GM18858 (cell line): ENCODE data around the gene ZNF385A.

Source experiments
- ATAC-seq: cut with Tn5 transposase; IDR thresholded peaks from one replicate; pipeline ENCODE4 v1.9.1; 2021; ENCODE audit not compliant: unreplicated experiment

ZNF385A gene

GRCh38 chr12:54393743-54394142 lies 9.2 kb upstream of the ZNF385A start:
- ATAC-seq: no peak

- ATAC-seq: no peak
These were observed 8.7 kb upstream of the ZNF385A start for GRCh38 chr12:54393207-54393609.

DNA sequence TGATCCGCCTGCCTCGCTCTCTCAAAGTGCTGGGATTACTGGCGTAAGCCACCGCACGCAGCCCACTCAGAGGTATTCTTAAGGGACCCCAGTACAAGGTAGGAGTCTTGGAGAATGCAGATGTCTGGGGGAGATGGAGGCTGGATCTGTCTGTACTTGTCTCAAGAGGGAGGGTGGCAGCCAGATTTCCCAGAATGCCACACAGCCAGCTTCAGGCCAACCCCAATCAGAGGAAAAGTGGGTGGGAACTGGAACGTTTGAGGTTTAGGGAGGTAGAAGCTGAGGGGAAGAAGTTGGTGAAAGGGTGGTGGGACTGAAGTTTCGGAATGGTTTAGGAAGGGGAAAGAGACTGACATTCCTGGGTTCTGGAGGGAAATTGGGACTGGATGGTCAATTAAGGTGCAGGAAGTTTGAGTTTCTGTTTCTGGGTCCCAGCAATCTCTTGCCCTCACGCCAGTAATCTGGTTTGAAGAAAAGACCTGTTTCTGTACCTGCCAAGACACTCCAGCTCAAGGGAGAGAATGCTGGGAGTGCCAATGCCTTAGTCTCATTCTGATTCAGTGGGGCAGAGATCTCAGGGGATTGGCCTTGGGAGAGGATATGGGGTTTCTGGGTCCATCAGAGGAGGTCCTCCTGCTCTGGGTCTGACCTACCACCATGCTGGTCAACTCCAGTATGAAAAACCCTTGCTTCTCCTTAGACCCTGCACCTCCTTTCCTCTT lies 8.1 kb upstream of the ZNF385A start:
- ATAC-seq: no peak

DNA sequence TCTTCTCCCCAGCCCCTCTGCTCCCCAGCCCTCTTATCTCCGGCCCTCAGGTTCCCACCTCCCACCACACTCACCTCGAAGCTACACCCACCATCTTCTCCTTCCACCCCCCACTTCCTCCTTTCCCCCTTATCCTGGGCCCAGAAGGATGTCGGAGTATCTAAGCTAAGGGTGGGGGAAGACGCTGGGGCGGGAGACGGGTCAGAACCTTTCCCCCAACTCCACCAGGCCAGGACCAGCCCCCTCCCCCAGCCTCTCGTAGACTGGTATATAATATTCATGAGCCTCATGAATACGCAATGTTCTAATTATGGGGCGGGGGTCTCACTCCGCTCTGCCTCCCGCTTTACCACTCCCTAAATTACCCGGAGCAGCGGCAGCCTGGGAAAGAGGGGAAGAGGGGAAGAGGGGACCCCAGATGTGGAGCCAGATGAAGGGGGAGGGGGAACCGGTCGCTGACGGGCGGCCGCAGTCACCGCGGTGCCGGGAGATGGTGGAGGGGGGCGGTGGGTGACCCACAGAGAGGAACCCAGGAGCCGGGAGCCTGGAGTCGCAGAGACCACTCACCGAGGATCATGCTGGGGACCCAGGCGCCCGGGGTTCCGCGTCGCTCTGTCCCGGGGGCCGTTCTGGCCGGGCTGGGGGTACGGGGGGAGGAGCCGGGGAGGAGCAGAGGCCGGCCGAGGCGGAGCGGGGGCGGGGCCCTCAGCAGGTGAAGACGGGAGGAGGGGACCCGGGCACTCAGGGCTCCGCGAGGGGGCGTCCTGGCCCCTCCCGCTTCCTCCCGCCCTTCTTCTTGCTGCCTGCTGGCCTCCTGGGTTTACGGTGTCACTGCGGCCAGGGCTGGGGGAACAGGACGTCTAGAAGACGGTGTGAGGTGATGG lies 6.4 kb upstream of the ZNF385A start:
- no peak for ATAC-seq

GRCh38 chr12:54390176-54390667 lies 5.7 kb upstream of the ZNF385A start:
- ATAC-seq: no peak

DNA sequence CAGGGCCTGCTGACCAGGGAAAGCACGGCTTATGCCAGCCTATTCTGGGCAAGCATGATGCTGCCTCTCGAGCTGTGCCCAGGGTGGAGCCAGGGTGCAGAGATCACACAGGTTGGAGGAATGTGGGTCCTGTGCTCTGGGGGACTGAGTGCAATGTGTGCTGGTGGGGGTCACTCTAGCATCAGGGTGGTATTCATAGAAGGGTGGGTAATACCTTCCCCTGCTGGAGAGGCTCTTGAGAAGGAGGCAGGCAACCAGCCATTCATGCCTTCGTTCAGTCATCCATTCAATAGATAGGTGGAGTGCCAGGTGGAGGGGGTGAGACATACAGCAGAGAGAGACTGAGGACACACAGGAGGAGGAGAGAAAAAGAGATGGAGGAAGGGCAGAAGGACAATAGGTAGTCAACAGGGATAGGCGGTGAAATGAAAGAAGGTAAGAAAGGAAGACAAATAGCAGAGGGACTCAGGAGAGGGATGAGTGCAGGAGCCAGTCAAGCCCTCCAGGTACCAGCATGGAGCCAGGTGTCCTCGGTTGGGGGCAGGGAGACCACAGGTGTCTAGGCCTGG lies 5.2 kb upstream of the ZNF385A start:
- no peak for ATAC-seq

DNA sequence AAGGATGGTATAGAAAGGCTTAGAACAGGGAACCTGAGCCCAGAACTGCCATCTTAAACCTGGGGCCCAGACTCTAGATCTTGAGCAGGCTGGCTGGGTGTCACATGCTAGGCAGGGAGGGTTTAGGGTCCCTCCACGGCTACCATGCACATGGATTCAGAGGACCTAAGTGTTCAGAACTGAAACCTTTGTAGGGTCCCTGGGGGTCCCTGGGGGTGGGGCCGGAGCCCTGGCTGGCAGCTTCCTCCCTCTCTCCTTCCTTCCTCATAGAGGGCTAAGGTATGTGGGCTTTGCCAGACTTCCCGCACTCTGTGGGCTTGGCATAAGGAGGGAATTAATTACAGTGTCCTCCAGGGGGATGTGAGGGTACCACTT lies 4.6 kb upstream of the ZNF385A start:
- ATAC-seq: no peak

GRCh38 chr12:54388237-54389133 lies 4.0 kb upstream of the ZNF385A start:
- ATAC-seq: no peak

GRCh38 chr12:54387114-54387467 lies 2.6 kb upstream of the ZNF385A start:
- ATAC-seq: no peak

DNA sequence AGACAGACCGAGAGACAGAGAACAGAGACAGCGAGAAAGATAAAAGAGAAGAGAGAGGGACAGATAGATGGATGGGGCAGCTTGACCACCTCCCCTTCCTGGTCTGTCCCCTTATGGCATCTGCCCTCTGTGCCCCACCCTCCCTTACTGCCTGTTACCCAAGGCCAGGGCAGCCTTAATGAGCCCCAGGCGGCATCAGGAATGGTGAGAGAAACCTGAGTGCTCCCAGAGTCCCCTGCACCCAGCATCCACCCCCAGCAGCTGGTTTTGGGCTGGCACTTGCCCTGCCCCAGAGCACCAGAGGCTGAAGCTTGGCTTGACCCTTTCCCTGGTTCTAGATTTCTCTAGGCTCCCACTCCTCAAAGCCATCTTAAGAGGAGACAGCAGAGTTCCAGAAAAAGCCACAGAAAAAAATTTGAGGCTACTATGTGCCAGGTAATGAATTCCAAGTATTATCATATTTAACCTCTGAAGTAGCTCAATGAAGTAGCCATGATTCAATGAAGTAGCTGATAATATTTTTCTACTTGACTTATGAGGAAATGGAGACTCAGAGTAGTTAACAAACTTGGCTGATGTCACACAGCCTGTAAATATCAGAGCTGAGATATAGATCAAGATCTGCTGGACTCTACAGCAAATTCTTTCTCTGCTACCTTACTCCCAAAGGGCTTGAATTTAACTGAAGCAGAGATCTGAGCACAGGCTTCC lies 2.0 kb upstream of the ZNF385A start:
- ATAC-seq: no peak

DNA sequence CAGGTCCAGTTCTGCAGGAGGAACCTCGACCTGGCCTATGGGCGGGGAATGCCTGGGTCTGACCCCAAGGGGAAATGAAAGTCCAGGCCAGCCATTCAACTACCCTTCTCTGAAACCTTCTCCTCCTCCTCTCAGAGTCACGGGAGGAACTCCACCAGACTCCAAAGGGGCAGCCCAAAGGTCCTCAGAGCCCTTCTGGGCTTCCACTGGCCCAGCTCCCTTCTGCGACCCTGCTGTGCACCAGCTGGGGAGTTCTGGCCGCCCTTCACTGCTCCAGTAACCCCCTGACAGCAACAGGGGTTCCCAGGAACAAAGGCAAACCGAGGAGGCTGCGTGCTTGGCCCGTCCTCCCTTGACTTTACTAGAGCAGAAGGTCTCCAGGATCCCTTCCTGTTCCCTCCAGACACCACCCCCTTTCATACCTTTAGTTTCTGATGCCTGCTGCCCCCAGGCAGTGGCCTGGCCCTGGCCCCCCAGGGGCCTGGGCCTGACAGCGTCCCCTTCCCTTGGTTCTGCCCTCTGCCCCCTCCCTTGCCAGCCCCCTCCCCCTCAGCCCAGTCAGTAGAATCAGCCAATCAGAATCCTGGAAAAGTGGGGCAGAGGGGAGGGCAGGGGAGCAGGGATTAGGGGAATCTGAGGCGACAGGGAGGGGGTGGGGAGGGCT lies 850 bp upstream of the ZNF385A start:
- ATAC-seq: no peak

GRCh38 chr12:54383041-54383609 lies 1.4 kb downstream of the ZNF385A start:
- no peak for ATAC-seq

DNA sequence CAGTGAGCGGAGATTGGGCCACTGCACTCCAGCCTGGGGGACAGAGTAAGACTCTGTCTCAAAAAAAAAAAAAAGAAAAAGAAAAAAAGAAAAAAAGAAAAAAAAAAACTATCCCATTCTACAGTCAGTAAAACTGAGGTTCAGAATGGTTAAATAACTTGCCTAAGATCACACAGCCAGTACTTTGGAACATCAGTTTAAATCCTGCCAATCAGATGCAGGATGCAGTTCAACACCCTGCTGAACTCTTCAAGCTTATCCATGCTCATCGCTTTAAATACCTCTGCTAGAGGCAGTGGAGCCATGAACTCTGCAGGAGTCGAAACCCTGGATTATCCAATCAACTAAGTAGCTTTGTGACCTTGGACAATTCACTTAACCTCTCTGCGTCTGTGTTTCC lies 3.4 kb downstream of the ZNF385A start:
- ATAC-seq: no peak

- no peak for ATAC-seq
These were observed 4.9 kb downstream of the ZNF385A start for GRCh38 chr12:54379398-54380201.

GRCh38 chr12:54378796-54379397 lies 5.6 kb downstream of the ZNF385A start:
- ATAC-seq: no peak

- ATAC-seq: no peak
These were observed 6.6 kb downstream of the ZNF385A start for GRCh38 chr12:54377797-54378515.

- no peak for ATAC-seq
These were observed 7.5 kb downstream of the ZNF385A start for GRCh38 chr12:54377007-54377406.

GRCh38 chr12:54376596-54376995 lies 7.9 kb downstream of the ZNF385A start:
- ATAC-seq: no peak
